C4-2B (cell line): Measurements from ENCODE around the gene ADGRV1.

Experiments used
- CTCF ChIP-seq: fragments of 450-650 bp; conservative IDR thresholded peaks from 2 replicates; pipeline ENCODE4 v1.5.1; 2017; ENCODE audit warnings: mild to moderate bottlenecking
- ZFX ChIP-seq: fragments of 450-650 bp; IDR thresholded peaks from 2 replicates; pipeline ENCODE4 v1.6.1; 2017

DNA sequence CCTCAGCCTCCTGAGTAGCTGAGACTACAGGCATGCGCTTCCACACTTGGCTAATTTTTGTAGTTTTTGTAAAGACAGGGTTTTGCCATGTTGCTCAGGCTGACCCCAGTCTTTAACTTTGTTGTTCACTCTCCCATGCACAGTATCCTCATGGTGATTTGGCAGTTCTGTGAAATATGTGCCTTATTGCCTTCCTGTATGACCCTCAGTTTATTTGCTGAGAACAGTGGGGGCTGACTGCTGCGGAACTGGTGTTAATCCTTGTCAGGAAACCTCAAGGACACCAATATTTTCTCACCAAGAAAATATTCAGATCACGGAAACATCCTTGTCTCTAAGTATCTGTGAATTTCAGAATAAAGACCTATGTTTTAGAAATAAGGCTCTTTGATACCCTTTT is 536.7 kb downstream of the ADGRV1 start:
- TF ChIP-seq CTCF (no peak), ZFX (no peak)
